GF-D8 (cell line): Measurements from ENCODE around the gene ADAM22.
A peak's percentile ranks its signal among the peaks of the same experiment; 100 is the strongest.

Experiments used
- DNase-seq: peaks from one replicate; lab custom pipeline; 2025; lab: John Stamatoyannopoulos, UW

The ADAM22 gene

DNA sequence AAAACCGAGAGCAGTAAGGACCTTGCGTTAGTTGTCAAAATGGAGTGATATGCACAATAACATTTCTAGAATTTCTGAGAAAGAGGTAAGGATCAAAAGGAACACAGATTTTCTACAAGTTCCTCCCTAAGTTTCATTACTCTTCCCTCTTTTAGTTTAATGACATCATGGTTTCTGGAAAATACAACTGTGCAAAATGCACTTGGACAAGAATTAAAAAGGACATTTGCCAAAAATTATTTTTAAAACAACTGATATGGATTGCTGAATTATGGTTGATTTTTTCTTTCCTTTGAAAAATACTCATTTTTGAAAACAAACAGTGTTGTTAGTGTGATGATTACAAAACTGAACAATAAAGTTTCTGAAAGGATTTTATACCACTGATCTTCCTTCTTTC, 233.7 kb downstream of the ADAM22 start:
- DNase-seq = no peak

DNA sequence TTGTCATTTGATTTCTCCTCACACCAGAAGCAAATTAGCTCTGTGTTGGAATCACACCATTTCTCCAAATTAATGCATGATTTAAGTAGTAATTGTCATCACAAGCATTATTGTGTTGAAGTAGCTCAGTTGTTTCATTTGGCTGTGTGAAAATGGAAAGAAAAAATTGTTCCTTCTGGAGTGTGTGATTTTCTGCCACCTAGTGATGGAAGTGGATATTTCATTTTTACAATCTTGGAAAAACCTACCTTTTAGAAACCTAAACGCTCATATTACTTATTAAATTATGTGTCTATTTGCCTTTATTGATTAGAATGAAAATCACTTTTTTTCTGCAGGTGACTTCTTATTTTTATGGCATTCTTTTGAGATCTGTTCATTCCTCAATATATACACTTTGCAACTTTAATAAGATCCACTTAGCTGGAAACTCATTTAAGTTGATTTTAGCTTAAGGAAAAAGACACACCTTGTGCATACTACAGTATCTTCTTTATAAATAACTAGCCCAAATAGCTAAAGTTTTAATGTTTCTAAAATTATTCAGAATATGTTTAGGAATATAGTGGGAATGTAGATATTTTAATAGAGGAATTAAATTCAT, 235.8 kb downstream of the ADAM22 start:
- no peak for DNase-seq

GRCh38 chr7:88172842-88173241, 238.8 kb downstream of the ADAM22 start:
- no peak for DNase-seq

GRCh38 chr7:88176190-88176589, 242.1 kb downstream of the ADAM22 start:
- no peak for DNase-seq

GRCh38 chr7:88183051-88183450, 249.0 kb downstream of the ADAM22 start:
- no peak for DNase-seq

GRCh38 chr7:88184848-88185304, 250.8 kb downstream of the ADAM22 start:
- DNase-seq = no peak

- DNase-seq = no peak
Measured at GRCh38 chr7:88185650-88186049, 251.6 kb downstream of the ADAM22 start.

DNA sequence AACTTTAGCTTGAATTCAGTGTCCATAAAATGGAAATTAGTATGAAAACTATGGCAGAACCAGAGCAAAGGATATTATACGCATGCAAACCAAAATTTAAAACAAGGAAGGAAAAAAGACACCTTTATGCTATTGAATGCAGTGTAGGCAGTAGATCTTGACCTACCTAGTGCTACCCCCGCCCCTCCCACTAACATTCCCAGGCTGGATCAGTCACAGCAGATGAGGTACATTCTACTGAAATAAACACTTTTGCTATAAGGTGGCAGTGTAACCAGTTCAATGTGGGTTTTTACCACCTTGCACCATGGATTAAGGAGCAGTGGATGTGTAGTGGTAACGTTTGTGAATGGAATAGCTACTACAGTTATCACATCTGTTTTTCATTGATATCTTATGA, 257.9 kb downstream of the ADAM22 start:
- no peak for DNase-seq

DNA sequence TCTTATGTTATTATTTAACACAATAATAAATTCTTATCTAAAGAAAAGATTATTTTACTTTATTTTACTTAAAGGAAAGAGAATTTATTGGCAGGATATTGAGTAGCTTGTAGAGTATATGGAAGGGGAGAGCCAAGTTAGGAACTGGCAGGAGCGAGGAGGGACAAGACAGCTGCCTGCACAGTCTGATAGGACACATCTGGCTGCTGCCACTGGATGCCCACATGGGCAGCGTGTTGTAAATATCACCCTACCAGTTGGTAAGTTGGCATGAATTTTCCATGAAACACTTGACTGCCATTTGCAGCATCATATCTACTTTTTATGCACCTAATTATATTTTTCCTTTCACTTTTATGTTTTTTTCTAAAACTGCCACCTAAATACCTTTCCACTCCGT, 266.2 kb downstream of the ADAM22 start:
- DNase-seq = no peak

DNA sequence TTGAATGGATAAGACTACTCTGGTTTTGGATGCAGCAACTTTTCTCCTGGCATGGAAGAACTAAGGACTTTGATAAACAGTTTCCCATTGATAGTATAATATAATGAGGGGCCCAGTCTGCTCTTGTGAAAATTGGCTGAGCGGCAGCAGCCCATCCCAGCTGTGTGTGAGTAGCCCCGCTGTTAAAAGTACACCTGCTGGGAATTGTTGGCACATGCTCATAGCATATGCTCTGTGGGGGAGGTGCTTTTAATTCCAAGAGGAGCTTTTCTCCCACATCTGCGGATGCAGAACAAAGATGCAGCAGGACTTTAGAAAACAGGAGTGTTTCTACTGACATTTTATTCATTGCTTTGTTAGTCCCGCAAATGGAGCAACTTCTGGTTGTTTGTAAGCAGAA, 266.7 kb downstream of the ADAM22 start:
- no peak for DNase-seq

- no peak for DNase-seq
Measured at GRCh38 chr7:88201305-88201704, 267.3 kb downstream of the ADAM22 start.

GRCh38 chr7:88202278-88202677, 268.2 kb downstream of the ADAM22 start:
- no peak for DNase-seq

GRCh38 chr7:88202799-88203198, 268.7 kb downstream of the ADAM22 start:
- no peak for DNase-seq

DNA sequence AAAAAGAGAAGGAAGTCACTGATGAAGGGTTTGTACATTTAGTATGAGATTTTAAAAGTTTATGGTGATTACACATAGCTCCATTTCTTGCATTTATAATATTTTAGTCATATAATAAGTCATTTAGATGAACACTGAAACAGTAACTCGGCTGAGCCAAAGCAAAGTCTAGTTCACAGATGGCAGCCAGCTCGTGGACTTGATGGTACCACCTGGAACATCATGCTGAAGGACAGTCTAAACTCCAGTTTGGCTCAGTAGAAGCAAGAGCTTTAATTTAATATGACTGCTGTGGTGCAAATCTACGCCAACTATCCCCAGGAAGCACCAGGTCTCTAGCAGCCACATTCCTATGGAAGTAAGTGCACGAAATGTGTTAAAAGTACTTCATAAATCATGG, 269.4 kb downstream of the ADAM22 start:
- no peak for DNase-seq

GRCh38 chr7:88204525-88205110, 270.6 kb downstream of the ADAM22 start:
- DNase-seq = no peak

DNA sequence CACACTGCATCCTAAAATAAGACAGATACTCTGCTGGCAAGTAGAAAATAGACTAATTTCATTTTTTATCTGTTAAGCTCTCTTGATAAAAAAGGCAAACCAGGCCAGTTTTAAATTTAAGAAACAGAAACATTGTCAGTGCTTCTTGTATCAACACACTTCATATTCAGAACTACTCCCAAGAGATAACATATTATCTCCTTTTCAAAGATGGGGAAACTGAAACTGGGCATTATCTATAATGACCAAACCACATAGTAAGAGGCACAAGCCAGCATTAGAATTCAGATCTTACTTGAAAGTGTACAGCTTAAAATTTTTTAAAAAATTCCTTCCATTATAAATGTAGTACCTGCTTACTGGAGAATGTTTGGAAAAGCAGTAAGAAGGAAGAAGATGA, 271.1 kb downstream of the ADAM22 start:
- DNase-seq = no peak

DNA sequence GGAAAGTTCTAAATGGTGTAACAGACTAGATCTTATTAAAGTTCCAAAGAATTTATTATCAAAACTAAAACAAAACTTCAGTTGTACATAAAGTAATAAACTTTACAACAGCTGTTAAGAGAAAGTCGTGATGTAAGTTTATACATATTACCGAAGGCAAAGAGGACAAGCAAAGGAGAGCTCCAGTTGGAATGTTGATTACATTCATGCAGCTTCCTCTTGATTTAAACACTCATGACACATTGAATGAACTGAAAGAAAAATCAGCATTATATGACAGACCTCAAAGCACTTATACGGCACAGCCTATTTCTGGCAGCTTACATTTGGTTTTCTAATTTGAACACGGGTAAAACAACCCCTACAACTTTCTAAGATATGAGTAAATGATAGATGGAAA, 272.2 kb downstream of the ADAM22 start:
- no peak for DNase-seq

DNA sequence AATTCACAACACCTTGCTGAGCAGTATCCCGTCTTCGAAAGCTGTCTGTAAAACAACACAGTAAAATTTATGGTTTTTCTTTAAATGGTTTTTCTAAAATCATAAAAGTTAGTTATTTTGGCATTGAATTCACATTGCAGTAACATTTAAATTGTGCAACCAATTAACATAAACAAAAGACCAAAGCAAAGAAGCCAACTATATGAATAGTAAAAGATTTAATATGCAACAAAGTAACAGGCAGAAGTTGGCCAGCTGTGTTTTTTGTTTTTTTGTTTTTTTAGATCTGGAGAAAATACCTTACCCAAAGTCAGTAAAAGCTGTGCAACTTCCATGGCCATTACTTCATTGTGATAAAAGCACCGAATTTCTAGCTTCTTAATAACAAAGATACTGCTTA, 274.5 kb downstream of the ADAM22 start:
- DNase-seq = no peak

GRCh38 chr7:88212918-88213317, 278.9 kb downstream of the ADAM22 start:
- no peak for DNase-seq

GRCh38 chr7:88214456-88214855, 280.4 kb downstream of the ADAM22 start:
- no peak for DNase-seq

DNA sequence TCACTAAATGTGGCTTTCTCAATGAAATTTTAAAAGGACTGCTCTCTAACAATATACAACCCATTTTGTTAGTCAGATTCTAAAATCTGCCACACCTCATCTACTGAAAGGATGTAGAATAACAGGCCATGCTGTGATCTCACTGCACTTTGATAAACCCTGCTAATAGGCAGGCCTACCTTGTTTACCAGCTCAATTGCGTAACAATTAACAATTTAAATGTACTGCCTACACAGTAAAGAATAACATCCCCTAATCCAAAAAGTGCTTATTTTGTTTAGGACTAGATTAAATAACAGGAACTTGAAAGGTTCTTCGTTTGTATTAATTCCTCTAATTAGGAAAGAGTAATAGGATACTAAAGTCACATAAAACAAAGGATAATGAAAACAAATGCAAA, 281.2 kb downstream of the ADAM22 start:
- no peak for DNase-seq

GRCh38 chr7:88216276-88216675, 282.2 kb downstream of the ADAM22 start:
- DNase-seq = no peak

GRCh38 chr7:88217675-88218428, 283.8 kb downstream of the ADAM22 start:
- DNase-seq = peak; percentile 52

GRCh38 chr7:88218429-88218745, 284.3 kb downstream of the ADAM22 start:
- DNase-seq = no peak
